Amygdala (tissue), 56 donors: ENCODE results near the gene SLC10A7.

Experiments
- DNase-seq, 56 donors: peaks; one replicate each; lab custom pipeline; 2025; lab: John Stamatoyannopoulos, UW

Gene SLC10A7

DNA sequence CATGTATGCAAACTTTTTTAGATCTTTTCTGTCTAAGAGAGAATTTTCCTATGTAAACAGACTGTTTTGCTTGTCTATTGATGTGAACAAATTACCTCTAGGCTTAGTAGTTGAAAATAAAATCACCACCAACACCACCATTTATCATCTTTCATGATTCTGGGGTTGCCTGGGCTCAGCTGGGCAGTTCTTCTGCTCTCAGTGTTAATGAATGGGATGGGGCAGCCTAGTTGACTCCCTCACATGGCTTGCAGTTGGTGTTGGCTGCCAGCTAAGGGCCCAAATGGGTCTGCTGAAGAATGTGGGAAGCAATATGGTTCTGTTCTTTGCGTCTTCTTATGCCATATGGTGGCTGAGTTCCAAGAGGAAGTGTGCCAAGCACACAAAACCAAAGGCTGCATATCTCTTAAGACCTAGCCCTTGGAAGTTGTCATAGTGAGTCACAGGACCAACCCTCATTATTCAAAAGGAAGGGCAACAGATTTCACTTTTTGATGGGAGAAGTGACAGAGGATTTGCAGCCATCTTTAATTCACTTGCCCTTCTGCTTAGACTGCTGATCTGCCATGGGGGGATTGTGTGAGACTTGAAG is 289.5 kb downstream of the SLC10A7 start:
- DNase-seq = no peak

GRCh38 chr4:146229406-146229805 is 292.3 kb downstream of the SLC10A7 start:
- no peak for DNase-seq

DNA sequence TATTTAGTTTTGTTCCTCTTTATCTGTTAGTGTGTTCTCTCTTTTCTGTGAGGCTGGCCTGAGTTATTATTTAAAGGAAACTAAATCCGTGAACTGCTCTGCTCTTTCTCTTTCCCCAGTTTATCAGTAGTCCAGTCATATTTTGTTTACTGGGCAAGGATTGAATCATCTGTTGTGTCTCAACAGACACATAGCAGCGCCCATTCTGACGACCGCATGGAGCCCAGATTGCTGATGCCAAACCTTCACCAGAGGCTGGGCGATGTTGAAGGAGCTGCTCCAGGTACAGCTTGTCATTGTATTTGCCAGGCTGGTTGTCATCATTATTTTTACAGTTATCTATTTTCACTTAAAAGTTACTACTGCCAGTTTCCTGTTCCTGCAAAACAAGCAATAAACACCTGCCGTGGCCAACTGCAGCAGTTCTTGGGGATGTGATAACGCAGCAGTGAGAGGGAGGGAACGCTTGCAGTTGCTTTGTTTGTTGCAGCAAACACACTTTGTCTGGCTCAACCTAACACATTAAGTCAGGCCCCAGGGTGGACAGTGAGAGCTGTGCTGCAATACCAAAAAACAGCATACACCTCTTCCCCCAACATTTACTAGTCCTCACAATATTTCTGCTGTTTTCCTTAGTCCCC is 297.3 kb downstream of the SLC10A7 start:
- DNase-seq = peak in 8 of 56 donors; percentile 2 to 23 (median 8)

DNA sequence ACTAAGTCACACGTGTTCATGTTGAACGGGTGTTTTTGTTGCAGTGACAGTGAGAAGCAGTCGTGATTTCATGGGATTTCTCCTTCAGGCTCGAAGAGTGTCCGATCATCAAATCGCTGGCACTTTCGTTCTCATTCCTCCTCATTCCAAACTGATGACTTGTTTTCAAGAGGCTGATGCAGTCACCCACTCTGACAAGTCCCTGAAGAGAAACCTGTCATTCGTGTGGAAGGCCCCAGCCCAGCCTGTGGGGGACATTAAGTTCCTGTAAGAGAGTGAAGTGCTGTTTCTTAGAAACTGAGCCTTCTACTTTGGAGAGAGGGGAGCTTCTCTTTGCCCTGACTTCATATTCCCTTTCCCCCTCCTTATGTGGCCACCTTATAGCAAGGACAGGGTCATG is 299.4 kb downstream of the SLC10A7 start:
- DNase-seq = no peak

GRCh38 chr4:146214238-146214637 is 307.5 kb downstream of the SLC10A7 start, which contains the start of gene REELD1:
Gene REELD1, plus strand, starts transcription at chr4:146214538. Its CDS starts 2,415 bp downstream, at chr4:146216953.
- DNase-seq = no peak

DNA sequence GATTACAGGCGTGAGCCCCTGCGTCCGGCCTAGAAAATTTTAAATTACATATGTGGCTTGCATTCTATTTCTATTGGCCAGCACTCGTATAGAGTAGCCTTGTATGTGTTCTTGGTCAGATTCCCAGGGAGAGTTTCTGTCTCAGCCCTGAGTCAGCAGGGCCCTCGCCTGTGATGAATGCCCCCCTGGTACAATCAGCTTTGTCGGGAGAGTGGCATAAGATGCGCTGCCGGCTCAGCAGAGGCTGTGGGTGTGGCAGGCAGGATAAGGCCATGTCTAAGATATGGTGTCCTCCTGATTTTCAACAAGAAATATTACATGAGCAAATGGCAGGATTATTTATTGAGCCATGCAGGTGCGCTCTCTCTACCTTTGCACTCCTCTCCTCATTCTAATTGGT is 309.0 kb downstream of the SLC10A7 start:
- DNase-seq = no peak

DNA sequence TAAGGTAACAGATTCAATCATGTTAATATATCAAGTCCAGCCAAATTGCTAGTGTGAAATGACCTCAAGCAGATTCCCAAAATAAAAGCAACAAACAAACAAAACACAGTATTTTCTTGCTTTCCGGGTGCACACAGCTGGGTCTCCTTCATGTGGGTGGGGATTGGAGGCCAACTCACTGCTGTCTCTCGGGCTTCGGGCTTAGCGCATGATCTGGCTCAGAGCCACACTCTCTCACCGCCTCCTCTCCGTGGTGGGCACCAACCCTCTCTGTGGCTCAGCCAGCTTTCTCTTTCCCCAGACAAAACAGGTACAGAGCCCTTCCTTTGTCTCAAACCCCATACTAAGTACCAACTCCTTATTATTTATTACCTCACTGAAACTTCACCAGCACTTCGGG is 310.3 kb downstream of the SLC10A7 start:
- peak in 3 of 56 donors; percentile 6 to 30 (median 6) for DNase-seq

- DNase-seq = no peak
Measured at GRCh38 chr4:146210890-146211289, 310.9 kb downstream of the SLC10A7 start.

- DNase-seq = peak in 2 of 56 donors; percentile 3 to 13
Measured at GRCh38 chr4:146207410-146207809, 314.3 kb downstream of the SLC10A7 start.
